ENCODE results near the gene PTPRD. TPM values are rescaled to one million over a fixed set of nuclear protein-coding genes. Genes with fewer than 3 reads are reported as not detected.

Gene PTPRD
- total and polyA plus RNA-seq, 2 experiments from 2014 or later = 11.5 to 58.0 TPM

GRCh38 chr9:9674461-9674860 is 938.3 kb downstream of the PTPRD start:
- Mint-ChIP-seq H3K36me3 (ENCODE audit: low read depth) (no peaks in the 10 kb centered on the region), H3K9me3 (no peaks in the 10 kb centered on the region; the same call in 2 of the 3 replicates)
- ATAC-seq = no peak

More at GRCh38 chr9:9674461-9674860, 938.3 kb downstream of the PTPRD start:
- no peaks in the 10 kb centered on the region for H3K36me3 ChIP-seq (ENCODE audit: insufficient read depth)
- H3K27ac ChIP-seq (ENCODE audit: low read depth) = no peak overlapping the region
- no peak overlapping the region for H3K27ac Mint-ChIP-seq
- no peaks in the 10 kb centered on the region for H3F3A ChIP-seq (replicated peaks; ENCODE audit: low read depth)
- H3K4me1 Mint-ChIP-seq = 0 out of 3 replicates have a peak, but pooled peaks cover under 1% of the 10 kb centered on the region
- no peak overlapping the region for H3K4me3 Mint-ChIP-seq
- DNase-seq (ENCODE audit: low spot score) = no peak
- H3K27me3 ChIP-seq (ENCODE audit: insufficient read depth) = no peaks in the 10 kb centered on the region
- H2AFZ ChIP-seq = no peak overlapping the region
- TF ChIP-seq STAT1 (IDR thresholded peaks at IDR 0.05; ENCODE audit: unreplicated experiment) = no peak
- no peak for TF ChIP-seq EZH2 (IDR thresholded peaks at IDR 0.05; ENCODE audit: low read depth, unreplicated experiment)
- no peak for TF ChIP-seq CREB1 (CRISPR knock-in tag; IDR thresholded peaks at IDR 0.05; ENCODE audit: low read depth)
- TF ChIP-seq JUNB (IDR thresholded peaks at IDR 0.05; ENCODE audit: unreplicated experiment) = no peak
- TF ChIP-seq CTCF (conservative IDR thresholded peaks at IDR 0.05; ENCODE audit: low read depth in 2 of 2) = no peak
- TF ChIP-seq ZNF331 (CRISPR knock-in tag; IDR thresholded peaks at IDR 0.05; ENCODE audit: low read depth) = no peak
- TF ChIP-seq, protein P1, sequence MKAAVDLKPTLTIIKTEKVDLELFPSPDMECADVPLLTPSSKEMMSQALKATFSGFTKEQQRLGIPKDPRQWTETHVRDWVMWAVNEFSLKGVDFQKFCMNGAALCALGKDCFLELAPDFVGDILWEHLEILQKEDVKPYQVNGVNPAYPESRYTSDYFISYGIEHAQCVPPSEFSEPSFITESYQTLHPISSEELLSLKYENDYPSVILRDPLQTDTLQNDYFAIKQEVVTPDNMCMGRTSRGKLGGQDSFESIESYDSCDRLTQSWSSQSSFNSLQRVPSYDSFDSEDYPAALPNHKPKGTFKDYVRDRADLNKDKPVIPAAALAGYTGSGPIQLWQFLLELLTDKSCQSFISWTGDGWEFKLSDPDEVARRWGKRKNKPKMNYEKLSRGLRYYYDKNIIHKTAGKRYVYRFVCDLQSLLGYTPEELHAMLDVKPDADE (IDR thresholded peaks at IDR 0.05) = no peak
- no peak for TF ChIP-seq POLR2AphosphoS5 (IDR thresholded peaks at IDR 0.05; ENCODE audit: low read depth)
- TF ChIP-seq ZNF114 (CRISPR knock-in tag; IDR thresholded peaks at IDR 0.05) = no peak
- no peak for TF ChIP-seq EZH2phosphoT487 (IDR thresholded peaks at IDR 0.05; ENCODE audit: unreplicated experiment)
- no peak for TF ChIP-seq ZNF462 (CRISPR knock-in tag; IDR thresholded peaks at IDR 0.05)
- TF ChIP-seq, protein P2, sequence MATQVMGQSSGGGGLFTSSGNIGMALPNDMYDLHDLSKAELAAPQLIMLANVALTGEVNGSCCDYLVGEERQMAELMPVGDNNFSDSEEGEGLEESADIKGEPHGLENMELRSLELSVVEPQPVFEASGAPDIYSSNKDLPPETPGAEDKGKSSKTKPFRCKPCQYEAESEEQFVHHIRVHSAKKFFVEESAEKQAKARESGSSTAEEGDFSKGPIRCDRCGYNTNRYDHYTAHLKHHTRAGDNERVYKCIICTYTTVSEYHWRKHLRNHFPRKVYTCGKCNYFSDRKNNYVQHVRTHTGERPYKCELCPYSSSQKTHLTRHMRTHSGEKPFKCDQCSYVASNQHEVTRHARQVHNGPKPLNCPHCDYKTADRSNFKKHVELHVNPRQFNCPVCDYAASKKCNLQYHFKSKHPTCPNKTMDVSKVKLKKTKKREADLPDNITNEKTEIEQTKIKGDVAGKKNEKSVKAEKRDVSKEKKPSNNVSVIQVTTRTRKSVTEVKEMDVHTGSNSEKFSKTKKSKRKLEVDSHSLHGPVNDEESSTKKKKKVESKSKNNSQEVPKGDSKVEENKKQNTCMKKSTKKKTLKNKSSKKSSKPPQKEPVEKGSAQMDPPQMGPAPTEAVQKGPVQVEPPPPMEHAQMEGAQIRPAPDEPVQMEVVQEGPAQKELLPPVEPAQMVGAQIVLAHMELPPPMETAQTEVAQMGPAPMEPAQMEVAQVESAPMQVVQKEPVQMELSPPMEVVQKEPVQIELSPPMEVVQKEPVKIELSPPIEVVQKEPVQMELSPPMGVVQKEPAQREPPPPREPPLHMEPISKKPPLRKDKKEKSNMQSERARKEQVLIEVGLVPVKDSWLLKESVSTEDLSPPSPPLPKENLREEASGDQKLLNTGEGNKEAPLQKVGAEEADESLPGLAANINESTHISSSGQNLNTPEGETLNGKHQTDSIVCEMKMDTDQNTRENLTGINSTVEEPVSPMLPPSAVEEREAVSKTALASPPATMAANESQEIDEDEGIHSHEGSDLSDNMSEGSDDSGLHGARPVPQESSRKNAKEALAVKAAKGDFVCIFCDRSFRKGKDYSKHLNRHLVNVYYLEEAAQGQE (IDR thresholded peaks at IDR 0.05; ENCODE audit: unreplicated experiment) = no peak
- TF ChIP-seq NANOG (IDR thresholded peaks at IDR 0.05; ENCODE audit: borderline replicate concordance) = no peak
- H3K4me3 ChIP-seq = no peak overlapping the region
- H3K4me2 ChIP-seq = no peak overlapping the region
- no peaks in the 10 kb centered on the region for H4K20me1 ChIP-seq (replicated peaks; ENCODE audit: insufficient read depth)
- H3K4me1 ChIP-seq (ENCODE audit: insufficient read depth) = no peaks in the 10 kb centered on the region
- no peaks in the 10 kb centered on the region; the same call in 1 of the 2 replicates for H3K9me2 ChIP-seq (ENCODE audit: insufficient read depth)
- H3K27me3 Mint-ChIP-seq (ENCODE audit: insufficient read depth, low read depth, poor library complexity) = no peaks in the 10 kb centered on the region
- H3K79me2 ChIP-seq (replicated peaks; ENCODE audit: insufficient read depth) = no peaks in the 10 kb centered on the region
